Measurements from ENCODE around the gene NPPA.

Gene NPPA

GRCh38 chr1:11873395-11874257, 26.0 kb upstream of the NPPA start:
- WGBS (ENCODE audit: insufficient coverage, insufficient read length): no CpG with 5 or more reads among the region's 14 CpGs
- no peaks in the 10 kb centered on the region for H3K27me3 ChIP-seq (ENCODE audit: control insufficient read depth, insufficient read depth, low read length)

GRCh38 chr1:11872545-11872944, 25.0 kb upstream of the NPPA start:
- no peaks in the 10 kb centered on the region for H3K4me1 ChIP-seq (ENCODE audit: control insufficient read depth, insufficient read depth, low read length)

More at GRCh38 chr1:11873395-11874257, 26.0 kb upstream of the NPPA start:
- H3K27ac ChIP-seq (ENCODE audit: low read length): no peak overlapping the region
- no peak overlapping the region for H3K4me3 ChIP-seq (ENCODE audit: low read length)
- no peaks in the 10 kb centered on the region for H3K9me3 ChIP-seq (ENCODE audit: control insufficient read depth, insufficient read depth, low read length)
- H3K4me1 ChIP-seq (ENCODE audit: control insufficient read depth, insufficient read depth, low read length): no peaks in the 10 kb centered on the region
- no peak for DNase-seq (ENCODE audit: low read depth, low spot score)
- no peaks in the 10 kb centered on the region; the same call in 1 of the 2 replicates for H3K36me3 ChIP-seq (ENCODE audit: control insufficient read depth, insufficient read depth, low read length)

GRCh38 chr1:11869650-11870207, 22.1 kb upstream of the NPPA start:
- Histone ChIP-seq H3K4me3 (ENCODE audit: low read length) (no peak overlapping the region), H3K27me3 (ENCODE audit: control insufficient read depth, insufficient read depth, low read length) (no peaks in the 10 kb centered on the region), H3K27ac (ENCODE audit: low read length) (no peak overlapping the region), H3K4me1 (ENCODE audit: control insufficient read depth, insufficient read depth, low read length) (no peaks in the 10 kb centered on the region), H3K9me3 (ENCODE audit: control insufficient read depth, insufficient read depth, low read length) (no peaks in the 10 kb centered on the region), H3K36me3 (ENCODE audit: control insufficient read depth, insufficient read depth, low read length) (no peaks in the 10 kb centered on the region)
- no peak for DNase-seq (ENCODE audit: low read depth, low spot score)
- no CpG with 5 or more reads among the region's 5 CpGs for WGBS (ENCODE audit: insufficient coverage, insufficient read length)

More at GRCh38 chr1:11872545-11872944, 25.0 kb upstream of the NPPA start:
- no peaks in the 10 kb centered on the region for H3K9me3 ChIP-seq (ENCODE audit: control insufficient read depth, insufficient read depth, low read length)
- no peak for DNase-seq (ENCODE audit: low read depth, low spot score)
- no peak overlapping the region for H3K4me3 ChIP-seq (ENCODE audit: low read length)
- no peak overlapping the region for H3K27ac ChIP-seq (ENCODE audit: low read length)
- H3K36me3 ChIP-seq (ENCODE audit: control insufficient read depth, insufficient read depth, low read length): no peaks in the 10 kb centered on the region
- no CpG with 5 or more reads among the region's 7 CpGs for WGBS (ENCODE audit: insufficient coverage, insufficient read length)
- no peaks in the 10 kb centered on the region for H3K27me3 ChIP-seq (ENCODE audit: control insufficient read depth, insufficient read depth, low read length)

DNA sequence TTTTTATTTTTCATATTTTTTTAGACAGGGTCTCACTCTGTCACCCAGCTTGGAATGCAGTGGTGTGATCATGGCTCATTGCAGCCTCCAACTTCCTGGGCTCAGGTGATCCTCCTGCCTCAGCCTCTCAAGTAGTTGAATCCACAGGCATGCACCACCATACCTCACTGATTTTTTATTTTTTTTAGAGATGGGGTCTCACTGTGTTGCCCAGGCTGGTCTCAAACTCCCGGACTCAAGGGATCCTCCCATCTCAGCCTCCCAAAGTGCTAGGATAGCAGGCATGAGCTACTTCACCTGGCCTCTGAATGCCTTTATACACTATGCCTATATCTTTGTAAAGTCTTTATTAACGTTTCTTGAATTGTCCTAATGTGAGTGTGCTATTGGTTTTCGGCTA, 21.5 kb upstream of the NPPA start:
- DNase-seq (ENCODE audit: low read depth, low spot score): no peak
- H3K27me3 ChIP-seq (ENCODE audit: control insufficient read depth, insufficient read depth, low read length): no peaks in the 10 kb centered on the region

GRCh38 chr1:11868331-11868980, 20.9 kb upstream of the NPPA start:
- H3K36me3 ChIP-seq (ENCODE audit: control insufficient read depth, insufficient read depth, low read length): no peaks in the 10 kb centered on the region
- no CpG with 5 or more reads among the region's 13 CpGs for WGBS (ENCODE audit: insufficient coverage, insufficient read length)

More for the DNA sequence above, 21.5 kb upstream of the NPPA start:
- Histone ChIP-seq H3K4me3 (ENCODE audit: low read length) (no peak overlapping the region), H3K4me1 (ENCODE audit: control insufficient read depth, insufficient read depth, low read length) (no peaks in the 10 kb centered on the region), H3K27ac (ENCODE audit: low read length) (no peak overlapping the region), H3K9me3 (ENCODE audit: control insufficient read depth, insufficient read depth, low read length) (no peaks in the 10 kb centered on the region), H3K36me3 (ENCODE audit: control insufficient read depth, insufficient read depth, low read length) (no peaks in the 10 kb centered on the region)
- no CpG with 5 or more reads among the region's 3 CpGs for WGBS (ENCODE audit: insufficient coverage, insufficient read length)

DNA sequence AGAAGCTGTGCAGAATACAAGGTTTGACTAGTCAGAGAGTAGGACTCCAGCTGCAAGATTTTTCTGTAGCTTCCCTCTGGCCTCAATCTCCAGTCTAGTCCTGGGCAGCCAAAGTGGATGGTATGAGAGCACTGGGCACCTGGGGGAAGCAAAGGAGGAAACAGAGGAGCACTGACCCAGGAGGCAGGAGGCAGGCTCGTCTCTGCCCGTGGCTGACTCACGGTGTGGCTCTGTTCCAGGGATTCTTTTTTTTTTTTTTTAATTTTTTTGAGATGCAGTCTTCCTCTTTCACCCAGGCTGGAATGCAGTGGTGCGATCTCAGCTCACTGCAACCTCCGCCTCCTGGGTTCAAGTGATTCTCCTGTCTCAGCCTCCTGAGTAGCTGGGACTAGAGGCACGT, 15.3 kb upstream of the NPPA start:
- no CpG with 5 or more reads among the region's 6 CpGs for whole genome bisulfite sequencing (ENCODE audit: insufficient coverage, insufficient read length)
- no peak overlapping the region for H3K27ac ChIP-seq (ENCODE audit: low read length)
- DNase-seq (ENCODE audit: low read depth, low spot score): no peak
- H3K4me3 ChIP-seq (ENCODE audit: low read length): no peak overlapping the region
- H3K9me3 ChIP-seq (ENCODE audit: control insufficient read depth, insufficient read depth, low read length): no peaks in the 10 kb centered on the region
- H3K36me3 ChIP-seq (ENCODE audit: control insufficient read depth, insufficient read depth, low read length): no peaks in the 10 kb centered on the region
- H3K4me1 ChIP-seq (ENCODE audit: control insufficient read depth, insufficient read depth, low read length): no peaks in the 10 kb centered on the region
- H3K27me3 ChIP-seq (ENCODE audit: control insufficient read depth, insufficient read depth, low read length): peaks cover 5% of the 10 kb centered on the region; the same call in 1 of the 2 replicates

More at GRCh38 chr1:11868331-11868980, 20.9 kb upstream of the NPPA start:
- no peak for DNase-seq (ENCODE audit: low read depth, low spot score)
- Histone ChIP-seq H3K27me3 (ENCODE audit: control insufficient read depth, insufficient read depth, low read length) (no peaks in the 10 kb centered on the region), H3K27ac (ENCODE audit: low read length) (no peak overlapping the region), H3K9me3 (ENCODE audit: control insufficient read depth, insufficient read depth, low read length) (no peaks in the 10 kb centered on the region), H3K4me3 (ENCODE audit: low read length) (no peak overlapping the region), H3K4me1 (ENCODE audit: control insufficient read depth, insufficient read depth, low read length) (no peaks in the 10 kb centered on the region)

- Histone ChIP-seq H3K9me3 (ENCODE audit: control insufficient read depth, insufficient read depth, low read length) (no peaks in the 10 kb centered on the region), H3K4me1 (ENCODE audit: control insufficient read depth, insufficient read depth, low read length) (no peaks in the 10 kb centered on the region), H3K36me3 (ENCODE audit: control insufficient read depth, insufficient read depth, low read length) (no peaks in the 10 kb centered on the region), H3K27ac (ENCODE audit: low read length) (no peak overlapping the region), H3K27me3 (ENCODE audit: control insufficient read depth, insufficient read depth, low read length) (peaks cover 5% of the 10 kb centered on the region; the same call in 1 of the 2 replicates), H3K4me3 (ENCODE audit: low read length) (no peak overlapping the region)
- DNase-seq (ENCODE audit: low read depth, low spot score): no peak
- WGBS (ENCODE audit: insufficient coverage, insufficient read length): no CpG with 5 or more reads among the region's 1 CpG
Observed at GRCh38 chr1:11860587-11860986, 13.0 kb upstream of the NPPA start.

GRCh38 chr1:11860083-11860482, 12.5 kb upstream of the NPPA start:
- no CpG with 5 or more reads among the region's 2 CpGs for WGBS (ENCODE audit: insufficient coverage, insufficient read length)
- no peak for DNase-seq (ENCODE audit: low read depth, low spot score)
- H3K4me3 ChIP-seq (ENCODE audit: low read length): no peak overlapping the region
- peaks cover 5% of the 10 kb centered on the region; the same call in 1 of the 2 replicates for H3K27me3 ChIP-seq (ENCODE audit: control insufficient read depth, insufficient read depth, low read length)
- no peak overlapping the region for H3K27ac ChIP-seq (ENCODE audit: low read length)
- H3K36me3 ChIP-seq (ENCODE audit: control insufficient read depth, insufficient read depth, low read length): no peaks in the 10 kb centered on the region
- no peaks in the 10 kb centered on the region for H3K4me1 ChIP-seq (ENCODE audit: control insufficient read depth, insufficient read depth, low read length)
- no peaks in the 10 kb centered on the region for H3K9me3 ChIP-seq (ENCODE audit: control insufficient read depth, insufficient read depth, low read length)

GRCh38 chr1:11858968-11859871, 11.6 kb upstream of the NPPA start:
- H3K4me3 ChIP-seq (ENCODE audit: low read length): no peak overlapping the region; the same call in 1 of the 2 replicates
- no peak overlapping the region for H3K27ac ChIP-seq (ENCODE audit: low read length)
- no peaks in the 10 kb centered on the region for H3K36me3 ChIP-seq (ENCODE audit: control insufficient read depth, insufficient read depth, low read length)
- DNase-seq (ENCODE audit: low read depth, low spot score): no peak
- whole genome bisulfite sequencing (ENCODE audit: insufficient coverage, insufficient read length): no CpG with 5 or more reads among the region's 53 CpGs
- H3K4me1 ChIP-seq (ENCODE audit: control insufficient read depth, insufficient read depth, low read length): no peaks in the 10 kb centered on the region
- H3K9me3 ChIP-seq (ENCODE audit: control insufficient read depth, insufficient read depth, low read length): no peaks in the 10 kb centered on the region
- peaks cover 5% of the 10 kb centered on the region; the same call in 1 of the 2 replicates for H3K27me3 ChIP-seq (ENCODE audit: control insufficient read depth, insufficient read depth, low read length)

- Histone ChIP-seq H3K4me1 (ENCODE audit: control insufficient read depth, insufficient read depth, low read length) (no peaks in the 10 kb centered on the region), H3K27ac (ENCODE audit: low read length) (no peak within 1 kb of the TSS), H3K36me3 (ENCODE audit: control insufficient read depth, insufficient read depth, low read length) (no peaks in the 10 kb centered on the region), H3K9me3 (ENCODE audit: control insufficient read depth, insufficient read depth, low read length) (no peaks in the 10 kb centered on the region), H3K27me3 (ENCODE audit: control insufficient read depth, insufficient read depth, low read length) (peaks cover 5% of the 10 kb centered on the region; the same call in 1 of the 2 replicates), H3K4me3 (ENCODE audit: low read length) (no peak within 1 kb of the TSS; the same call in 1 of the 2 replicates)
- no peak for DNase-seq (ENCODE audit: low read depth, low spot score)
- no CpG with 5 or more reads among the region's 16 CpGs for WGBS (ENCODE audit: insufficient coverage, insufficient read length)
Observed at GRCh38 chr1:11858613-11858967, 11.0 kb upstream of the NPPA start, which contains the start of gene NPPB. TSS of gene NPPB (minus strand) at chr1:11858945. CDS start at chr1:11858833, 112 bp downstream.
